Measurements from ENCODE around the gene GATA2.
A peak's percentile ranks its signal among the peaks of the same experiment; 100 is the strongest.

GATA2 gene

GRCh38 chr3:128473737-128474136 lies 19.3 kb downstream of the GATA2 start:
- H4K12ac ChIP-seq (ENCODE audit: low read depth, low read length) = no peak overlapping the region
- H3K27me3 ChIP-seq (ENCODE audit: insufficient read depth, low read length) = no peaks in the 10 kb centered on the region
- peaks cover 0 to 2% of the 10 kb centered on the region in 2 experiments for H3K4me1 ChIP-seq (ENCODE audit: control insufficient read depth in 1 of 2, insufficient read depth in 2 of 2, low read length in 2 of 2)
- no peak overlapping the region for H3K27ac ChIP-seq (ENCODE audit: low read depth, low read length)
- H3K9ac ChIP-seq (ENCODE audit: low read length) = no peak overlapping the region
- no peak overlapping the region for H3K4me3 ChIP-seq (ENCODE audit: low read depth, low read length)
- peaks cover 0 to 1% of the 10 kb centered on the region in 2 experiments for H3K36me3 ChIP-seq (ENCODE audit: control insufficient read depth in 1 of 2, insufficient read depth in 2 of 2, low read length in 2 of 2)
- no peak overlapping the region for H2AK5ac ChIP-seq (ENCODE audit: low read length)
- no peak overlapping the region for H4K91ac ChIP-seq (ENCODE audit: low read depth, low read length)
- no peaks in the 10 kb centered on the region for H3K9me3 ChIP-seq (ENCODE audit: insufficient read depth, low read depth, low read length)
- WGBS (ENCODE audit: extremely low coverage, insufficient coverage, insufficient read length) = no CpG with 5 or more reads among the region's 4 CpGs
- H3K18ac ChIP-seq (ENCODE audit: low read length) = no peak overlapping the region
- H3K14ac ChIP-seq (ENCODE audit: low read length) = no peak overlapping the region
- no peaks in the 10 kb centered on the region for H3K79me1 ChIP-seq (ENCODE audit: low read length)
- H3K4me2 ChIP-seq (ENCODE audit: low read length) = no peak overlapping the region
- no peak overlapping the region for H2BK5ac ChIP-seq (ENCODE audit: low read depth, low read length, poor library complexity)
- H2BK12ac ChIP-seq (ENCODE audit: low read length) = no peak overlapping the region
- no peak for DNase-seq
- H3K4ac ChIP-seq (ENCODE audit: low read depth, low read length) = no peak overlapping the region
- H2AFZ ChIP-seq (ENCODE audit: insufficient read depth, low read length, poor library complexity) = no peak overlapping the region
- H3K79me2 ChIP-seq (ENCODE audit: control insufficient read depth, insufficient read depth, low read length, poor library complexity) = no peaks in the 10 kb centered on the region
- no peak overlapping the region for H3K23ac ChIP-seq (ENCODE audit: low read length)
- H2BK120ac ChIP-seq (ENCODE audit: insufficient read depth, low read length, poor library complexity) = no peak overlapping the region
- H4K8ac ChIP-seq (ENCODE audit: low read depth, low read length) = no peak overlapping the region

DNA sequence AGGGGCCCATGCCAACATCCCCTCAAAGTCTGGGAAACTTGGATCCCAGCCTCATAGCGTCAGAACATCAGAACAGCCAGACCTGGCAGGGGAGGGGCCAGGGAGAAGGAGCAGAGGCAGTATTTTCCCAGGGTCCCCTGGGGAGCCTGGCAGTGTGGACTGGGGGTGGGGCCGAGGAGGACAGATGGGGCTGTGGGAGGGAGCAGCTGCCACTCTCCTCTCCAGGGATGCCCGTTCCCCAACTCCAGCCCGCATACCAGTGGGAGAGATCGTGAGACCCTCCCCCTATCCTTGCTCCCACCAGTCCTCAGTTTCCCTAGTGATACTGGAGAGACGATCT lies 19.9 kb downstream of the GATA2 start:
- H3K4me2 ChIP-seq (ENCODE audit: low read length) = no peak overlapping the region
- H2BK120ac ChIP-seq (ENCODE audit: insufficient read depth, low read length, poor library complexity) = peak overlapping the region; percentile 52
- H3K4me1 ChIP-seq (ENCODE audit: control insufficient read depth in 1 of 2, insufficient read depth in 2 of 2, low read length in 2 of 2) = peaks cover 0 to 2% of the 10 kb centered on the region in 2 experiments
- no CpG with 5 or more reads among the region's 6 CpGs for WGBS (ENCODE audit: extremely low coverage, insufficient coverage, insufficient read length)
- no peak overlapping the region for H2AFZ ChIP-seq (ENCODE audit: insufficient read depth, low read length, poor library complexity)
- no peaks in the 10 kb centered on the region for H3K36me3 ChIP-seq (ENCODE audit: control insufficient read depth in 1 of 2, insufficient read depth in 2 of 2, low read length in 2 of 2)
- H2AK5ac ChIP-seq (ENCODE audit: low read length) = peak overlapping the region; percentile 11
- no peak overlapping the region for H4K91ac ChIP-seq (ENCODE audit: low read depth, low read length)
- H3K9me3 ChIP-seq (ENCODE audit: insufficient read depth, low read depth, low read length) = no peaks in the 10 kb centered on the region
- H3K14ac ChIP-seq (ENCODE audit: low read length) = no peak overlapping the region
- no peaks in the 10 kb centered on the region for H3K79me1 ChIP-seq (ENCODE audit: low read length)
- H3K4ac ChIP-seq (ENCODE audit: low read depth, low read length) = no peak overlapping the region
- no peaks in the 10 kb centered on the region for H3K27me3 ChIP-seq (ENCODE audit: insufficient read depth, low read length)
- DNase-seq = no peak
- no peak overlapping the region for H3K27ac ChIP-seq (ENCODE audit: low read depth, low read length)
- H3K4me3 ChIP-seq (ENCODE audit: low read depth, low read length) = no peak overlapping the region
- no peak overlapping the region for H4K8ac ChIP-seq (ENCODE audit: low read depth, low read length)
- no peak overlapping the region for H2BK5ac ChIP-seq (ENCODE audit: low read depth, low read length, poor library complexity)
- H3K9ac ChIP-seq (ENCODE audit: low read length) = no peak overlapping the region
- no peak overlapping the region for H3K18ac ChIP-seq (ENCODE audit: low read length)
- H3K79me2 ChIP-seq (ENCODE audit: control insufficient read depth, insufficient read depth, low read length, poor library complexity) = no peaks in the 10 kb centered on the region
- H3K23ac ChIP-seq (ENCODE audit: low read length) = no peak overlapping the region
- H2BK12ac ChIP-seq (ENCODE audit: low read length) = no peak overlapping the region
- no peak overlapping the region for H4K12ac ChIP-seq (ENCODE audit: low read depth, low read length)

GRCh38 chr3:128472449-128473179 lies 20.4 kb downstream of the GATA2 start:
- Histone ChIP-seq H3K14ac (ENCODE audit: low read length) (no peak overlapping the region), H2BK12ac (ENCODE audit: low read length) (no peak overlapping the region), H3K23ac (ENCODE audit: low read length) (no peak overlapping the region), H2BK120ac (ENCODE audit: insufficient read depth, low read length, poor library complexity) (peak overlapping the region; percentile 52), H3K36me3 (ENCODE audit: control insufficient read depth in 1 of 2, insufficient read depth in 2 of 2, low read length in 2 of 2) (no peaks in the 10 kb centered on the region), H3K4ac (ENCODE audit: low read depth, low read length) (no peak overlapping the region), H4K91ac (ENCODE audit: low read depth, low read length) (no peak overlapping the region), H3K4me1 (ENCODE audit: control insufficient read depth in 1 of 2, insufficient read depth in 2 of 2, low read length in 2 of 2) (peaks cover 0 to 2% of the 10 kb centered on the region in 2 experiments), H3K4me2 (ENCODE audit: low read length) (no peak overlapping the region), H3K18ac (ENCODE audit: low read length) (no peak overlapping the region), H3K79me2 (ENCODE audit: control insufficient read depth, insufficient read depth, low read length, poor library complexity) (no peaks in the 10 kb centered on the region), H3K27me3 (ENCODE audit: insufficient read depth, low read length) (no peaks in the 10 kb centered on the region), H2BK5ac (ENCODE audit: low read depth, low read length, poor library complexity) (no peak overlapping the region), H2AK5ac (ENCODE audit: low read length) (no peak overlapping the region), H4K12ac (ENCODE audit: low read depth, low read length) (no peak overlapping the region), H3K4me3 (ENCODE audit: low read depth, low read length) (no peak overlapping the region), H3K9me3 (ENCODE audit: insufficient read depth, low read depth, low read length) (peaks cover 2% of the 10 kb centered on the region), H2AFZ (ENCODE audit: insufficient read depth, low read length, poor library complexity) (no peak overlapping the region), H4K8ac (ENCODE audit: low read depth, low read length) (no peak overlapping the region), H3K79me1 (ENCODE audit: low read length) (no peaks in the 10 kb centered on the region), H3K27ac (ENCODE audit: low read depth, low read length) (no peak overlapping the region), H3K9ac (ENCODE audit: low read length) (no peak overlapping the region)
- WGBS (ENCODE audit: extremely low coverage, insufficient coverage, insufficient read length) = no CpG with 5 or more reads among the region's 13 CpGs
- DNase-seq = no peak

DNA sequence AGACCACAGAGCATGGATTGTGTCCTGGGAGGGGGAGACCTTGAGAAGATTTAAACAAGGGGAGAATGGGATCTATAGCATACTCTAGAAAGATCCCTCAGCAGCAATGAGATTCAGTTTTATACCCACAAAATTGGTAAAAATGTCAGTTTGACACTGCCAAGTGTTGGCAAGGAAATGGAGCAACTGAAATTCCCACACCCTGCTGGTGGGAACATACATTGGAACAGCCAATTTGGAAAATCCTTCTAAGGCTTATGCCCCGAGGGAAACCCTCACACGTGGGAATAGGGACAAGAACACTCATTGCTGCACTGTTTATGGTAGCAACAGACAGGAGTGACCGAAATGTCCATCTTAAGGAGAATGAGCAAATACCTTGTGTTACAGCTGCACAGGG lies 21.3 kb downstream of the GATA2 start:
- Histone ChIP-seq H3K4me3 (ENCODE audit: low read depth, low read length) (no peak overlapping the region), H3K79me2 (ENCODE audit: control insufficient read depth, insufficient read depth, low read length, poor library complexity) (no peaks in the 10 kb centered on the region), H2BK5ac (ENCODE audit: low read depth, low read length, poor library complexity) (no peak overlapping the region), H3K4me1 (ENCODE audit: control insufficient read depth in 1 of 2, insufficient read depth in 2 of 2, low read length in 2 of 2) (peaks cover 0 to 2% of the 10 kb centered on the region in 2 experiments), H3K9ac (ENCODE audit: low read length) (no peak overlapping the region), H4K91ac (ENCODE audit: low read depth, low read length) (no peak overlapping the region), H2AFZ (ENCODE audit: insufficient read depth, low read length, poor library complexity) (no peak overlapping the region), H3K18ac (ENCODE audit: low read length) (no peak overlapping the region), H3K79me1 (ENCODE audit: low read length) (no peaks in the 10 kb centered on the region), H3K4ac (ENCODE audit: low read depth, low read length) (no peak overlapping the region), H2BK120ac (ENCODE audit: insufficient read depth, low read length, poor library complexity) (no peak overlapping the region), H3K9me3 (ENCODE audit: insufficient read depth, low read depth, low read length) (peaks cover 2% of the 10 kb centered on the region), H2AK5ac (ENCODE audit: low read length) (no peak overlapping the region), H4K12ac (ENCODE audit: low read depth, low read length) (no peak overlapping the region), H3K4me2 (ENCODE audit: low read length) (no peak overlapping the region), H3K27me3 (ENCODE audit: insufficient read depth, low read length) (no peaks in the 10 kb centered on the region), H3K36me3 (ENCODE audit: control insufficient read depth in 1 of 2, insufficient read depth in 2 of 2, low read length in 2 of 2) (no peaks in the 10 kb centered on the region), H3K27ac (ENCODE audit: low read depth, low read length) (no peak overlapping the region), H3K23ac (ENCODE audit: low read length) (no peak overlapping the region), H3K14ac (ENCODE audit: low read length) (no peak overlapping the region), H4K8ac (ENCODE audit: low read depth, low read length) (no peak overlapping the region), H2BK12ac (ENCODE audit: low read length) (no peak overlapping the region)
- no CpG with 5 or more reads among the region's 3 CpGs for WGBS (ENCODE audit: extremely low coverage, insufficient coverage, insufficient read length)
- DNase-seq = no peak
